Transverse colon (tissue), 4 donors: ENCODE data around the gene NAT16. TPM values are rescaled to one million over a fixed set of nuclear protein-coding genes. Genes with fewer than 3 reads are reported as not detected.
"Not testable (repeated sequence)": the region's sequence is repeated elsewhere in the genome, so short reads cannot be mapped to it uniquely, and the experiment has no call there.

Experiments used
- DNase-seq: peaks from one replicate; pipeline ENCODE4 v3.0.0-alpha.2; 2019
- H3K27ac ChIP-seq, 4 donors: fragments of 200-600 bp; sonication (generic); 2 replicates each; pipeline ENCODE4 v1.5.1; 2016 to 2018; ENCODE audit warnings: inconsistent platforms in 4 of 4
- H3K27me3 ChIP-seq: fragments of 200-600 bp; sonication (generic); 2 replicates; pipeline ENCODE4 v1.5.1; 2017; ENCODE audit warnings: inconsistent platforms
- H3K36me3 ChIP-seq, 4 donors: fragments of 200-600 bp; sonication (generic); 2 replicates each; pipeline ENCODE4 v1.5.1; 2017 to 2019; ENCODE audit warnings: inconsistent platforms in 4 of 4
- H3K4me1 ChIP-seq, 4 donors: fragments of 200-600 bp; sonication (generic); 2 replicates each; pipeline ENCODE4 v1.5.1; 2017 to 2020; ENCODE audit warnings: inconsistent platforms in 4 of 4
- H3K4me3 ChIP-seq, 4 donors: fragments of 200-600 bp; sonication (generic); 1 replicate in 1 of 4; 2 replicates in 3 of 4; pipeline versions ENCODE4 v1.5.1 to v1.6.1; 2017 to 2019; ENCODE audit warnings: inconsistent platforms in 4 of 4
- H3K9me3 ChIP-seq, 2 donors: fragments of 200-600 bp; sonication (generic); 2 replicates each; pipeline ENCODE4 v1.5.1; 2017 to 2019; ENCODE audit warnings: inconsistent platforms in 2 of 2
- EP300 ChIP-seq: sonication (generic); formaldehyde crosslinking; IDR thresholded peaks from one replicate; pipeline ENCODE4 v1.6.1; 2017; ENCODE audit warnings: antibody characterized with exemption, low read depth
- POLR2A ChIP-seq: fragments of 450-650 bp; IDR thresholded peaks from one replicate; pipeline ENCODE4 v1.6.1; 2016; ENCODE audit warnings: antibody characterized with exemption, mild to moderate bottlenecking, moderate library complexity
- POLR2AphosphoS5 ChIP-seq, 3 donors: sonication (generic); formaldehyde crosslinking; IDR thresholded peaks; one replicate each; pipeline ENCODE4 v1.6.1; 2016; ENCODE audit warnings: antibody characterized with exemption in 3 of 3
- WGBS, 2 donors: methylation state at CpG; one replicate each; pipeline ENCODE4 v1.1.5; 2018; ENCODE audit warnings: low coverage in 1 of 2; 5-methylcytosine and 5-hydroxymethylcytosine counted together
- in situ Hi-C, 4 donors: fragments of 200-750 bp; cut with MboI; loops; one replicate each; pipeline versions ENCODE4 v1.15.0 to v1.15.1; 2017; ENCODE audit warnings: low sequenced_read_pairs in 3 of 4, low pct_ligation_motif_present in 1 of 4, low pct_unique_long_range_greater_than_20kb in 1 of 4
- intact Hi-C: fragments of 100-400 bp; cut with DNase I; formaldehyde crosslinking; loops from one replicate; pipeline ENCODE4 v1.15.1; 2023; ENCODE audit warnings: low total_unique reads
- total RNA-seq, 4 donors: library from RNA; depleted of rRNA; stranded (reverse); fragments of >200 nt; gene quantifications; one replicate each; pipeline ENCODE4 v1.1.0, GENCODE V29; 2016
- TF ChIP-seq, protein P1 (sequence below), 5 experiments: fragments of 200-600 bp in 3 of 5; fragments of 450-650 bp in 2 of 5; sonication (generic) in 3 of 5; IDR thresholded peaks; 1 replicate in 2 of 5; 2 replicates in 3 of 5; pipeline ENCODE4 v1.5.1; 2016 to 2017; ENCODE audit warnings: antibody characterized with exemption in 5 of 5, inconsistent platforms in 3 of 5, mild to moderate bottlenecking in 2 of 5, moderate library complexity in 1 of 5

Gene NAT16
- total RNA-seq, 4 donors from 2014 or later = not detected

- Histone ChIP-seq H3K9me3 (no peaks in the 10 kb centered on the region), H3K4me1 (peaks cover 0 to 22% (median 10%) of the 10 kb centered on the region in 4 donors), H3K36me3 (no peaks in the 10 kb centered on the region), H3K27ac (peak within 1 kb of the TSS; percentile 72 to 82 (median 79)), H3K4me3 (peak within 1 kb of the TSS in 3 of 4 donors; percentile 15 to 44 (median 35)), H3K27me3 (peaks cover 53% of the 10 kb centered on the region)
- DNase-seq = peak; percentile 89
- TF ChIP-seq, protein P1, sequence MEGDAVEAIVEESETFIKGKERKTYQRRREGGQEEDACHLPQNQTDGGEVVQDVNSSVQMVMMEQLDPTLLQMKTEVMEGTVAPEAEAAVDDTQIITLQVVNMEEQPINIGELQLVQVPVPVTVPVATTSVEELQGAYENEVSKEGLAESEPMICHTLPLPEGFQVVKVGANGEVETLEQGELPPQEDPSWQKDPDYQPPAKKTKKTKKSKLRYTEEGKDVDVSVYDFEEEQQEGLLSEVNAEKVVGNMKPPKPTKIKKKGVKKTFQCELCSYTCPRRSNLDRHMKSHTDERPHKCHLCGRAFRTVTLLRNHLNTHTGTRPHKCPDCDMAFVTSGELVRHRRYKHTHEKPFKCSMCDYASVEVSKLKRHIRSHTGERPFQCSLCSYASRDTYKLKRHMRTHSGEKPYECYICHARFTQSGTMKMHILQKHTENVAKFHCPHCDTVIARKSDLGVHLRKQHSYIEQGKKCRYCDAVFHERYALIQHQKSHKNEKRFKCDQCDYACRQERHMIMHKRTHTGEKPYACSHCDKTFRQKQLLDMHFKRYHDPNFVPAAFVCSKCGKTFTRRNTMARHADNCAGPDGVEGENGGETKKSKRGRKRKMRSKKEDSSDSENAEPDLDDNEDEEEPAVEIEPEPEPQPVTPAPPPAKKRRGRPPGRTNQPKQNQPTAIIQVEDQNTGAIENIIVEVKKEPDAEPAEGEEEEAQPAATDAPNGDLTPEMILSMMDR (IDR thresholded peaks at IDR 0.05) = no peak
- peak; percentile 33 to 92 (median 80) for TF ChIP-seq POLR2AphosphoS5 (IDR thresholded peaks at IDR 0.05)
- TF ChIP-seq EP300 = no peak
- peak; percentile 86 for TF ChIP-seq POLR2A
- 29% methylated on average over 21 of the region's 21 CpGs; no CpG with 5 or more reads in 1 of the 2 donors for WGBS, 2 donors
- in situ Hi-C loops (no loop called here), intact Hi-C loops (no loop called here)
Observed at GRCh38 chr7:101200862-101201599, 20.9 kb upstream of the NAT16 start, which contains the start of gene MOGAT3. TSS of gene MOGAT3 (minus strand) at chr7:101201036. CDS start at chr7:101200854, 182 bp downstream.

GRCh38 chr7:101200504-101200861, 20.4 kb upstream of the NAT16 start:
- Histone ChIP-seq H3K9me3 (no peaks in the 10 kb centered on the region), H3K36me3 (no peaks in the 10 kb centered on the region), H3K27ac (peak overlapping the region; percentile 72 to 82 (median 79)), H3K4me1 (peaks cover 0 to 22% (median 10%) of the 10 kb centered on the region in 4 donors), H3K27me3 (peaks cover 54% of the 10 kb centered on the region), H3K4me3 (peak overlapping the region in 3 of 4 donors; percentile 8 to 44 (median 18))
- 42% methylated on average over 2 of the region's 2 CpGs; no CpG with 5 or more reads in 1 of the 2 donors for WGBS, 2 donors
- no peak for DNase-seq
- intact Hi-C loops (no loop called here), in situ Hi-C loops (no loop called here)
- TF ChIP-seq POLR2A (no peak), EP300 (no peak), POLR2AphosphoS5 (IDR thresholded peaks at IDR 0.05) (no peak)
- TF ChIP-seq, protein P1 (IDR thresholded peaks at IDR 0.05) = no peak

- Histone ChIP-seq H3K27me3 (peaks cover 54% of the 10 kb centered on the region), H3K4me1 (peaks cover 0 to 22% (median 10%) of the 10 kb centered on the region in 4 donors)
- intact Hi-C loops = loop anchor here (10.0 kb wide), 1 partner anchor 95 kb away; no protein-coding TSS in a partner anchor
- not testable (repeated sequence) for DNase-seq, H3K36me3 ChIP-seq, H3K9me3 ChIP-seq, H3K27ac ChIP-seq, H3K4me3 ChIP-seq
- WGBS, 2 donors = 90% methylated on average over 10 of the region's 10 CpGs; no CpG with 5 or more reads in 1 of the 2 donors
- in situ Hi-C loops = loop anchor here in 2 of 4 donors (10.0 kb wide), 2 partner anchors 55 to 75 kb away; no protein-coding TSS in a partner anchor
Observed at GRCh38 chr7:101199522-101199921, 19.4 kb upstream of the NAT16 start.

DNA sequence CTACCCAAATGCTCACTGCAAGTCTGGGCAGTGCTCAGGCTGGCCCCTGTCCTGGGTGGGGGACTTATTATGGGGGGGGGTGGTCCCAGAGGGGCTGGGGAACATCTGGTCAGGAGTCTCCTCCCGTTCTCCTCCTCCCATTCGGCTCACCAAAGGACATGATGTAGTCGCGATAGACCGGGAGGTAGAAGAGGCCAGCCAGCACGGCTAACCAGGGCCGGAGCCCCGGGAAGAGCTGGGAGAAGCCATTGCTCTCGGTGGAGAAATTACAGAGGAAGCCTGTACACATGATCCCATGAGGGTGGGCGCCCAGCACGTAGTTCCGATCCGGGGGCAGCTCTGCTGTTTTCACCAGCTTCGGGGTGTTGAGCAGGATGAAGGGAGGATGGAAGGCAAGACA, 18.4 kb upstream of the NAT16 start:
- no peak for DNase-seq
- Histone ChIP-seq H3K27me3 (peaks cover 54% of the 10 kb centered on the region), H3K4me3 (no peak overlapping the region), H3K36me3 (no peaks in the 10 kb centered on the region), H3K27ac (no peak overlapping the region), H3K4me1 (peaks cover 0 to 22% (median 10%) of the 10 kb centered on the region in 4 donors), H3K9me3 (no peaks in the 10 kb centered on the region)
- TF ChIP-seq, protein P1 (IDR thresholded peaks at IDR 0.05) = no peak
- TF ChIP-seq POLR2AphosphoS5 (IDR thresholded peaks at IDR 0.05) (no peak), EP300 (no peak), POLR2A (no peak)
- 83% methylated on average over 13 of the region's 14 CpGs; no CpG with 5 or more reads in 1 of the 2 donors for WGBS, 2 donors
- intact Hi-C loops (loop anchor here (10.0 kb wide), 1 partner anchor 96 kb away; no protein-coding TSS in a partner anchor), in situ Hi-C loops (loop anchor here in 2 of 4 donors (10.0 kb wide), 2 partner anchors 54 to 76 kb away; no protein-coding TSS in a partner anchor)
